ENCODE measurements around the gene MAVS. TPM values are rescaled to one million over a fixed set of nuclear protein-coding genes. Genes with fewer than 3 reads are reported as not detected.
"Not testable (repeated sequence)": the region's sequence is repeated elsewhere in the genome, so short reads cannot be mapped to it uniquely, and the experiment has no call there.

Gene MAVS
- total RNA-seq, 2 donors from 2014 or later: 38.6 to 45.2 TPM

- Mint-ChIP-seq H3K27me3 (no peaks in the 10 kb centered on the region), H3K27ac (peak overlapping the region; percentile 92 to 96), H3K4me3 (peak overlapping the region; percentile 98), H3K4me1 (ENCODE audit: low read depth in 2 of 2) (peaks cover 52 to 54% of the 10 kb centered on the region in 2 donors), H3K9me3 (no peaks in the 10 kb centered on the region), H3K36me3 (peaks cover 17% of the 10 kb centered on the region)
- ATAC-seq (no peak), DNase-seq (ENCODE audit: low spot score) (no peak)
Measured at GRCh38 chr20:3890999-3891929, 44.6 kb downstream of the MAVS start.

DNA sequence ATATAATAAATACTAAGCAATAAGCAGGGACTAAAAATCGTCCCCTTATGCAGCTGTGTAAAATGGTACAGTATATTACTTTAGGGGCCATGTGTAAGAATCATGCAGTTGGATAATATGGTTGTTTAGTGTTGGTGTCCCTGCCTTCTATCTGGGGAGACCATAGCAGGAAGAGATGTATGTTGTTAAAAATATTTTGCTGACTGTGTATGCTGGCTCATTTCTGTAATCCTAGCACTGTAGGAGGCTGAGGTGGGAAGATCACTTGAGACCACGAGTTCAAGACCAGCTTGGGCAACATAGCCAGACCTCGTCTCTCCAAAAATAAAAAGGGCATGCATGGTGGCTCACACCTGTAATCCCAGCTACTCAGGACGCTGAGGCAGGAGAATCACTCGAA, 48.2 kb downstream of the MAVS start:
- H3K36me3 Mint-ChIP-seq: peaks cover 15% of the 10 kb centered on the region
- H3K4me3 Mint-ChIP-seq: peak overlapping the region; percentile 54
- no peaks in the 10 kb centered on the region for H3K27me3 Mint-ChIP-seq
- ATAC-seq: peak in 1 of 2 donors; percentile 39
- no peaks in the 10 kb centered on the region for H3K9me3 Mint-ChIP-seq
- H3K27ac Mint-ChIP-seq: no peak overlapping the region
- DNase-seq (ENCODE audit: low spot score): no peak
- H3K4me1 Mint-ChIP-seq (ENCODE audit: low read depth in 2 of 2): peaks cover 57 to 62% of the 10 kb centered on the region in 2 donors

GRCh38 chr20:3896302-3896701, 49.7 kb downstream of the MAVS start:
- peaks cover 56 to 60% of the 10 kb centered on the region in 2 donors for H3K4me1 Mint-ChIP-seq (ENCODE audit: low read depth in 2 of 2)
- H3K36me3 Mint-ChIP-seq: peaks cover 2% of the 10 kb centered on the region
- no peak overlapping the region for H3K4me3 Mint-ChIP-seq

GRCh38 chr20:3896853-3897583, 50.4 kb downstream of the MAVS start:
- no peak for ATAC-seq
- Mint-ChIP-seq H3K4me1 (ENCODE audit: low read depth in 2 of 2) (peaks cover 57 to 60% of the 10 kb centered on the region in 2 donors), H3K9me3 (no peaks in the 10 kb centered on the region), H3K4me3 (peak overlapping the region; percentile 67), H3K27ac (peak overlapping the region; percentile 55 to 78), H3K36me3 (no peaks in the 10 kb centered on the region), H3K27me3 (no peaks in the 10 kb centered on the region)
- DNase-seq (ENCODE audit: low spot score): no peak

More at GRCh38 chr20:3896302-3896701, 49.7 kb downstream of the MAVS start:
- H3K9me3 Mint-ChIP-seq: no peaks in the 10 kb centered on the region
- DNase-seq (ENCODE audit: low spot score) (no peak), ATAC-seq (no peak)
- no peaks in the 10 kb centered on the region for H3K27me3 Mint-ChIP-seq
- peak overlapping the region; percentile 55 to 78 for H3K27ac Mint-ChIP-seq

DNA sequence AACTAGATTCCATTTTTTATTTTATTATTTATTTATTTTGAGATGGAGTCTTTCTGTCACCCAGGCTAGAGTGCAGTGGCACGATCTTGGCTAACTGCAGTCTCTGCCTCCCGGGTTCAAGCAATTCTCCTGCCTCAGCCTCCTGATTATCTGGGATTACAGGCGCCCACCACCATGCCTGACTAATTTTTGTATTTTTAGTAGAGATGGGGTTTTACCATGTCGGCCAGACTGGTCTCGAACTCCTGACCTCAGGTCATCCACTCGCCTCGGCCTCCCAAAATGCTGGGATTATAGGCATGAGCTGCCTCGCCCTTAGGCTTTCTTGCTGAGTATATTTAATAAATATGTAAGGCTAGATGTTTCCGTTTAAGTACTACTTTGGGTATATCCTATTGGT, 51.5 kb downstream of the MAVS start:
- not testable (repeated sequence) for ATAC-seq; DNase-seq (ENCODE audit: low spot score); H3K36me3 Mint-ChIP-seq; H3K9me3 Mint-ChIP-seq; H3K27me3 Mint-ChIP-seq; H3K27ac Mint-ChIP-seq
- Mint-ChIP-seq H3K4me3 (peak overlapping the region; percentile 67), H3K4me1 (ENCODE audit: low read depth in 2 of 2) (peaks cover 56 to 60% of the 10 kb centered on the region in 2 donors)

DNA sequence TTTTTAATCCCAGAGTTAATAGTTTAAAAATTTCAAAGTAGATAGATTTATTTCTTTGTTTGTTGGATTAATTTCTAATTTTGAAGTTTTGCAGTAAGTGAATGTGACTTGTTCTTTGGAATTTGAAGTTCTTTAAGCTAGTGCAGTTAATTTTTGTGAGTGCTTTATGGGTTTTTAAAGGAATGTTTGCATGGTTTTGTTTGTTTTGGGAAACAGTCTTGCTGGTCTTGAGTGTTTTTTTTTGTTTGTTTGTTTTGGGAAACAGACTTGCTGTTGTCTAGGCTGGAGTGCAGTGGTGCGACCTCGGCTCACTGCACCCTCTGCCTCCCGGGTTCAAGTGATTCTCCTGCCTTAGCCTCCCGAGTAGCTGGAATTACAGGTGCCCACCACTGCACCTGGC, 52.0 kb downstream of the MAVS start:
- no peak overlapping the region for H3K27ac Mint-ChIP-seq
- no peaks in the 10 kb centered on the region for H3K9me3 Mint-ChIP-seq
- H3K4me3 Mint-ChIP-seq: no peak overlapping the region
- DNase-seq (ENCODE audit: low spot score) (no peak), ATAC-seq (no peak)
- no peaks in the 10 kb centered on the region for H3K36me3 Mint-ChIP-seq
- peaks cover 52 to 56% of the 10 kb centered on the region in 2 donors for H3K4me1 Mint-ChIP-seq (ENCODE audit: low read depth in 2 of 2)
- H3K27me3 Mint-ChIP-seq: no peaks in the 10 kb centered on the region

GRCh38 chr20:3900187-3900604, 53.6 kb downstream of the MAVS start:
- ATAC-seq (no peak), DNase-seq (ENCODE audit: low spot score) (no peak)
- H3K36me3 Mint-ChIP-seq: no peaks in the 10 kb centered on the region
- peaks cover 54 to 61% of the 10 kb centered on the region in 2 donors for H3K4me1 Mint-ChIP-seq (ENCODE audit: low read depth in 2 of 2)
- H3K9me3 Mint-ChIP-seq: no peaks in the 10 kb centered on the region
- H3K27me3 Mint-ChIP-seq: no peaks in the 10 kb centered on the region
- peak overlapping the region; percentile 67 for H3K4me3 Mint-ChIP-seq
- H3K27ac Mint-ChIP-seq: peak overlapping the region in 1 of 2 donors; percentile 34

- peaks cover 51 to 62% of the 10 kb centered on the region in 2 donors for H3K4me1 Mint-ChIP-seq (ENCODE audit: low read depth in 2 of 2)
- no peaks in the 10 kb centered on the region for H3K36me3 Mint-ChIP-seq
- H3K27me3 Mint-ChIP-seq: no peaks in the 10 kb centered on the region
- H3K9me3 Mint-ChIP-seq: no peaks in the 10 kb centered on the region
- peak overlapping the region; percentile 61 to 81 for H3K27ac Mint-ChIP-seq
- DNase-seq (ENCODE audit: low spot score) (no peak), ATAC-seq (no peak)
- H3K4me3 Mint-ChIP-seq: peak overlapping the region; percentile 60
Measured at GRCh38 chr20:3901028-3901705, 54.5 kb downstream of the MAVS start.

- Mint-ChIP-seq H3K27me3 (no peaks in the 10 kb centered on the region), H3K9me3 (no peaks in the 10 kb centered on the region), H3K4me1 (ENCODE audit: low read depth in 2 of 2) (peaks cover 49 to 61% of the 10 kb centered on the region in 2 donors), H3K4me3 (peak overlapping the region; percentile 60), H3K27ac (peak overlapping the region; percentile 61 to 81), H3K36me3 (no peaks in the 10 kb centered on the region)
- no peak for DNase-seq (ENCODE audit: low spot score)
- no peak for ATAC-seq
Measured at GRCh38 chr20:3901706-3902440, 55.2 kb downstream of the MAVS start.

GRCh38 chr20:3902446-3902845, 55.8 kb downstream of the MAVS start:
- Mint-ChIP-seq H3K9me3 (no peaks in the 10 kb centered on the region), H3K4me1 (ENCODE audit: low read depth in 2 of 2) (peaks cover 44 to 61% of the 10 kb centered on the region in 2 donors), H3K27ac (peak overlapping the region in 1 of 2 donors; percentile 81), H3K4me3 (peak overlapping the region; percentile 15), H3K36me3 (no peaks in the 10 kb centered on the region), H3K27me3 (no peaks in the 10 kb centered on the region)
- ATAC-seq (no peak), DNase-seq (ENCODE audit: low spot score) (no peak)

- peaks cover 50 to 72% of the 10 kb centered on the region in 2 donors for H3K4me1 Mint-ChIP-seq (ENCODE audit: low read depth in 2 of 2)
- ATAC-seq: no peak
- no peak for DNase-seq (ENCODE audit: low spot score)
- no peaks in the 10 kb centered on the region for H3K9me3 Mint-ChIP-seq
- H3K27ac Mint-ChIP-seq: no peak overlapping the region
- H3K4me3 Mint-ChIP-seq: no peak overlapping the region
- no peaks in the 10 kb centered on the region for H3K27me3 Mint-ChIP-seq
- peaks cover 5% of the 10 kb centered on the region for H3K36me3 Mint-ChIP-seq
Measured at GRCh38 chr20:3904224-3904623, 57.6 kb downstream of the MAVS start.

DNA sequence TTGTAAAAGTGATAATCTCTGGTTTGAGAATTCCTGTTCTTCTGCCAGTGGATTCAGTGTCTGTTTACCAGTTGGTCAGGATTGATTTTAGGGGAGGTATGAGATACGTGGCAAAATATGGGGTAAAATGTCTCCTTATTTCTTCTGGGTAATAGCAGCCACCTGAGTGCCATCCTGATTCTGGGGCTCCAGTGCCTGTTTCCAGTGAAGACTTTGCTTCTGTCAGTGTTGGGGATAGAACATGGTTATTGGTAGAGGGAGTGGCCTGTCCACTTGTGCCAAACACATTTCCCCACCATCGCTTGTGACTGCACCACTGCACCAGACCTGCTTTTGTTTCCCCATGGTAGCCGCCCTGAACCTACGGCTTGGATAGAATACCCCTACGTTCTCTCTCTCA, 58.2 kb downstream of the MAVS start:
- H3K4me1 Mint-ChIP-seq (ENCODE audit: low read depth in 2 of 2): peaks cover 45 to 66% of the 10 kb centered on the region in 2 donors

More for the DNA sequence above, 58.2 kb downstream of the MAVS start:
- no peak for ATAC-seq
- DNase-seq (ENCODE audit: low spot score): no peak
- Mint-ChIP-seq H3K36me3 (peaks cover 5% of the 10 kb centered on the region), H3K27me3 (no peaks in the 10 kb centered on the region), H3K4me3 (no peak overlapping the region), H3K27ac (no peak overlapping the region), H3K9me3 (no peaks in the 10 kb centered on the region)

Data from natural killer cell treated with Interleukin-12 subunit alpha and Interleukin-12 subunit beta and Interleukin-15 and Interleukin-18, amount 100 ng/mL, for 72 hours (primary cell).